Tongue (tissue), 2 donors: Measurements from ENCODE around the gene SRGAP1. TPM values are rescaled to one million over a fixed set of nuclear protein-coding genes. Genes with fewer than 3 reads are reported as not detected.

Experiments used
- DNase-seq: peaks from one replicate; pipeline ENCODE4 v3.0.0-alpha.2; 2015
- total RNA-seq: library from RNA; depleted of rRNA; stranded (reverse); fragments of >200 nt; gene quantifications from one replicate; pipeline ENCODE4 v1.2.3, GENCODE V29; 2014

The SRGAP1 gene
- 6.1 TPM for total RNA-seq

DNA sequence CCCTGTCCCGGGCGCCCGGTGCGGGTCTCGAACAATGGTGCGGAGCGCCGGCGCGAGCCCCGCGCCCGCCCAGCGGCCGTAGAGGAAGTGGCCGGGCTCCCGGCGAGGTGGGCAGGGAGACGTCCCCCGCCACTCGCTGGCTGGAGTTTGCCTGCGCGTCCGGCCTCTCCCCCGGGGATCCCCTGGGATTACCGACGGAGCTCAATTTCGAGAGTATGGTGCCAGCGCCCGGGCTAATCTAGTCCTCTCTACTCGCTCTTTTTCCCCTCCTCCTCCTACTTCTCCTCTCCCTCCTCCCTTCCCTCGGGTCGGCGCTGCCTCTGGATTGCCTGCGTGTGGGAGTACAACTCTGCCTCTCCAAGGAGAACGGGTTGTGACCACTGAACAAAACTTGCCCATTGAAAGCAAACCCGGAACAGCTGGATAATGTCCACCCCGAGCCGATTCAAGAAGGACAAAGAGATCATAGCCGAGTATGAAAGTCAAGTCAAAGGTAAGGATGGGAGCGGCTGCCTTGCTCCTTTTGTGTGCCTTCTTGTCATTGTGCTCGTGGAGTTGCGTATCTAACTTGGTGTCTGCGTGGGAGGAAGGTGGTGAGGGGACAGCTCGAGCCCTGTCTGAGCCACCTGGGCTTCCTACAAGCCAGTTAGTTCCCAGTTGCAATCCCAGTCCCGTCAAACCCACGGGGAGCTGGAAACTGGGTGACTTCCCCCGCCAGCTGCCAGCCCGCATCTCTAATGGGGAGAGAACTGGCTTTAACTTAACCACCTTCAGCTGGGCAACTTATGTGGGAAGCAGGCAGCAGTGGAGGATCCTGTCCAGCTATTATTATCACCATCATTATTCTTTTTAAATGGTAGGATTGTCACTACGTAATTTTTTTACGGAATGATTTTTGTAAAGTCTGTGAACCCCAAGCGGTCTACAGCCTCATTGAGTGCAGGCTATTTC lies at the start of gene SRGAP1:
Gene SRGAP1, plus strand, starts transcription at position 310 of the 951 bp plus-strand sequence. Its CDS starts 117 bp downstream, at position 427.
- DNase-seq = peak; percentile 87

DNA sequence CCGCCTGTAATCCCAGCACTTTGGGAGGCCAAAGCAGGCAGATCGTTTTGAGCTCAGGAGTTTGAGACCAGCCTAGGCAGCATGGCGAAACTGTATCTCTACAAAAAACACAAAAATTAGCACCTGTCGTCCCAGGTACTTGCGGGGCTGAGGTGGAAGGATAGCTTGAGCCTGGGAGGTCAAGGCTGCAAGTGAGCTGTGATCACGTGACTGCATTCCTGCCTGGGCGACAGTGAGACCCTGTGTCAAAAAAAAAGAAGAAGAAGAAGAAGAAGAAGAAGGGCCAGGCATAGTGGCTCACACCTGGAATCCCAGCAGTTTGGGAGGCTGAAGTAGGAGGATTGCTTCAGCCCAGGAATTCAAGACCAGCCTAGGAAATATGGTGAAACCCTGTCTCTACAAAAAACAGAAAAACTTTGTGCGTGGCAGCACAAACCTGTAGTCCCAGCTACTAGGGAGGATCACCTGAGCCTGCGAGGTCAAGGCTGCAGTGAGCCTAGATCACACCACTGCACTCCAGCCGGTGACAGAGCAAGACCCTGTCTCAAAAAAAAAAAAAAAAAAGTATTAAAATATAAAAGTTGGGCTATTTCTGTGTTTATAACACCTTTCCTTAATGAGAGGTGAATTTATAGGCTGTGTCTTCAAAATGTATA lies 49.3 kb upstream of the SRGAP1 start:
- DNase-seq = no peak

DNA sequence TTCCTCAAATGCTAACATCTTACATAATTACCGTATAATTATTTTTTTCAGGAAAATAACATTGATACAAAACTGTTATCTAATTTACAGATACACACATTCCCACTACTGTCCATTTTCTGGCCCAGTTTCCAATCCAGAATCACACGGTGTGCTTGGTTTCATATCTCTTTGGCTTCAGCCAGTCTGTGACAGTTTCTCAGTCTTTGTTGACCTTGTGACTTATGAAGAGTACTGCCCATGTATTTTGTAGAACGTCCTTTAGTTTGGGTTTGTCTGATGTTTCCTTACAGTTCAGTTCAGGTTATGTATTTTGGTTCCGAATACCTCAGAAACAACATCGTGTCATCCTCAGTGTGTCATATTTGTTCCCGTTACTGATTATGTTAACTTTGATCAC lies 48.6 kb upstream of the SRGAP1 start:
- no peak for DNase-seq

DNA sequence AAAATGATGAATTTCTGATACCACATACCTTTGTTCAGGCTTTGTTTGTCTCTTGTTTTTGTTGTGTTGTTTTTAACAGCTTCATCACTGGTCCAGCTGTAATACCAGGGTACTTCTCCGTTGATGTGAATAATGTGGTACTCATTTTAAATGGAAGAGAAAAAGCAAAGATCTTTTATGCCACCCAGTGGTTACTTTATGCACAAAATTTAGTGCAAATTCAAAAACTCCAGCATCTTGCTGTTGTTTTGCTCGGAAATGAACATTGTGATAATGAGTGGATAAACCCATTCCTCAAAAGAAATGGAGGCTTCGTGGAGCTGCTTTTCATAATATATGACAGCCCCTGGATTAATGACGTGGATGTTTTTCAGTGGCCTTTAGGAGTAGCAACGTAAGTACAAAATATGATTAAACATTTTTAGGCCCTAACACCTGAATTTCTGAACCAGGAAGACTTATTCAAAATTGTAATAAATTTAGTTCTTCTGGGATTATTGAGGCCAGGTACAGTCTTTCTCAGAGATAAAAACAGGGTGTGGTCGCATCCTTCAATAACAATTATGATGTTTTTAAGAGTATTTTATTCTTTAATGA lies 42.4 kb upstream of the SRGAP1 start:
- DNase-seq = peak; percentile 51

DNA sequence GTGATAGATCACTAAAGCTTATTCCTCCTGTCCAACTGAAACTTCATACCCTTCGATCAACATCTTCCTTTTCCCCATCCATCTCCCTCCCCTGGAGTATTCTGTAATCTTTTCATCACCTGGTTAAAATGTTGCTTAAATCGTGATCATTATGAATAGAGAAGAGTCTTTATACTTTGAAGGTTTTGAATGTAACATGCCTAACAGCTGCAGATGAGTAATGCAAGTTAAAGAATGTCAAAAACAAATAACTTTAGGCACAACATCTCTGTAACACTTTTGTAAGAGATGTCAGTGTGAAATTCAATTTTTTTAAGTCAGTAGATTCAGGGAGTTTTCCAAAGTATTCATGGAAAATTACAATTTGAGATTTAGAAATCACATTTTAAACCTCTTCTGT lies 39.8 kb upstream of the SRGAP1 start:
- DNase-seq = no peak

DNA sequence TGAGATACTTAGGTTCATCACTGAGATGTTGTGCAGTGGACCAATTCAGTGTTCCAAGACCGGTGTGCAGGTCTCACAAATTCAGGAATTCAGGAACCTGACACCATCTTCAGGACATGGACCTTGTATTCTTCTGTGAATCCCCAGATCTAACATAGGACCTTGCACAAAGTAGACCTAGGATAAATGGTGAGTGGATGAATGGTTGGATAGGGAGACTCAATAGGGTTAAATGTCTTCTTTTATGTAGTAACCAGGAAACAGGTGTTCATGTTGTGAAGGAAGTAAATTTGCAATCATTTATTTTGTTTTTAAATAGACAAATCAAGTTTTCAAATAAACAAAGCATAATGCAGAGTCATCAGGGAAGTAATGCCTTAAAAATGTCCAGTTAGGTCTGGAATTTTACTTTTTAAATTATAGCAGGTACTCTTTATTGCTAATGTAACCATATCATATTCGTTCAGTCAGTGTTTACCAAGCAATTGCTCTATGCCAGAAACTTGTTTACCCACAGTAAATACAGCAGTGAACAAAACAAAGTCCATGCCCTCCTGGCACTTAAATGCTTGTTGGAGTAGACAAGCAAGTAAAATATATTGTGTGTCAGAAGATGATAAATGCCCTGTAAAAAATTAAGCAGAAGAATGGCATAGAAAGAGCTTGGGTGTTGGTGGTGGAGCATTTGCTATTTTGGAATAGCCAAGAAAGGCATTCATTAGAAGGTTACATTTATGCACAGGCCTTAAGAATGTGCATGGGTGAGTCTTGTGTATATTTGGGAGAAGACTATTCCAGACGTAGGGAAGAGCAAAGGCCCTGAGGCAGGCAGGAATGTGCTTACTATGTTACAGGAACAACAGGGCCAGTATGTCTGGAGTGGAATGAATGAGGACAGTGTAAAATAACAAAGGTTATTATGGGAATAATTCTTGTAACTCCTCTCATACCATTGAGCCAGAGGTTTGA lies 38.5 kb upstream of the SRGAP1 start:
- DNase-seq = no peak

DNA sequence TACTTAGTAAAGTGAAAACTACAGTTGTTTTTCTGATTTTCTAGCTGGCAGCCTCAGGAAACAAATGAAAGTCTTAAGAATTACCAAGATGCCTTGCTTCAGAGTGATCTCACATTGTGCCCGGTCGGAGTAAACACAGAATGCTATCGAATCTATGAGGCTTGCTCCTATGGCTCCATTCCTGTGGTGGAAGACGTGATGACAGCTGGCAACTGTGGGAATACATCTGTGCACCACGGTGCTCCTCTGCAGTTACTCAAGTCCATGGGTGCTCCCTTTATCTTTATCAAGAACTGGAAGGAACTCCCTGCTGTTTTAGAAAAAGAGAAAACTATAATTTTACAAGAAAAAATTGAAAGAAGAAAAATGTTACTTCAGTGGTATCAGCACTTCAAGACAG lies 35.9 kb upstream of the SRGAP1 start:
- no peak for DNase-seq

DNA sequence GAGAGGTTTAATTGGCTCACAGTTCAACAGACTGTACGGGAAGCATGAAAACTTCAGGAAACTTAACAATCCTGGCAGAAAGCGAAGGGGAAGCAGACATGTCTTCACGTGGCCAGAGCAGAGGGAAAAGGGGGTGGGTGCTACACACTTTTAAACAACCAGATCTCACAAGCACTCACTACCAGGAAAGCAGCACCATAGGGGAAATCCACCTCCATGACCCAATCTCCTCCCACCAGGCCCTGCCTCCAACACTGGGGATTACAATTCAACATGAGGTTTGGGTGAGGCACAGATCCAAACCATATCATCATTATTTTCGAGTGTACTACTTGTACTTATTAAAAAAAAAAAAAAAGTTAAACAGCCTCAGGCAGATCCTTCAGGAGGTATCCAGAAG lies 34.9 kb upstream of the SRGAP1 start:
- no peak for DNase-seq

DNA sequence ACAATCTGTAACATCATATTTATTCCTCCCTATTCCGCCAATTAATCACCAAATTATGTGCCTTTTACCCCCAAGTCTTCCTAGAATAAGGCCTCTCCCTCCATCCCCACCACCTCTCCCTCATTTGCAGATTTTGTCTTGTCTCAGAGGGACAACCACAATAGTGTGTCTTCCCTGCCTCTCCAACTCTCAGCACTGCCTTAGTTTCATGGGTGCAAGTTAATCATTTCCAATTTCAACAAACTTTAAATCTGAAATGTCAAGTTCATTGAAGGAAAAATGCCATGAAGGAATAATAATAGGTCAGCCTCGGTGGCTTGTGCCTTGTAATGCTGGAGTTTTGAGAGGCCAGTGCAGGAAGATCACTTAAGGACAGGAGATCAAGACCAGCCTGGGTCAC lies 33.2 kb upstream of the SRGAP1 start:
- no peak for DNase-seq

DNA sequence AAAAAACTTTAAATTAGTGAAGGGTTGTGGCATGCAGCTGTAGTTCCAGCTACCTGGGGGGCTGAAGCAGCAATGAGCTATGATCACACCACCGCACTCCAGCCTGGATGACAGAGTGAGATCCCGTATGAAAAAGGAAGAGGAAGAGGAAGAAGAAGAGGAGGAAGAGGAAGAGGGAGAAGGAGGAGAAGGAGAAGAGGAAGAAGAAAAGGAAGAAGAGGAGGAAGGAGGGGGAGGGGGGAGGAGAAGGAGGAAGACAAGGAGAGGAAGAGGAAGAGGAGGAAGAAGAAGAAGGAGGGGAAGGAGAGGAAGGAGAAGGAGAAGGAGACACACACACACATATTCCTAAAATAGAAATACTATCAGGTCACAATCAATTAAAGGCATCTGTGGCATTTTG lies 32.7 kb upstream of the SRGAP1 start:
- no peak for DNase-seq

DNA sequence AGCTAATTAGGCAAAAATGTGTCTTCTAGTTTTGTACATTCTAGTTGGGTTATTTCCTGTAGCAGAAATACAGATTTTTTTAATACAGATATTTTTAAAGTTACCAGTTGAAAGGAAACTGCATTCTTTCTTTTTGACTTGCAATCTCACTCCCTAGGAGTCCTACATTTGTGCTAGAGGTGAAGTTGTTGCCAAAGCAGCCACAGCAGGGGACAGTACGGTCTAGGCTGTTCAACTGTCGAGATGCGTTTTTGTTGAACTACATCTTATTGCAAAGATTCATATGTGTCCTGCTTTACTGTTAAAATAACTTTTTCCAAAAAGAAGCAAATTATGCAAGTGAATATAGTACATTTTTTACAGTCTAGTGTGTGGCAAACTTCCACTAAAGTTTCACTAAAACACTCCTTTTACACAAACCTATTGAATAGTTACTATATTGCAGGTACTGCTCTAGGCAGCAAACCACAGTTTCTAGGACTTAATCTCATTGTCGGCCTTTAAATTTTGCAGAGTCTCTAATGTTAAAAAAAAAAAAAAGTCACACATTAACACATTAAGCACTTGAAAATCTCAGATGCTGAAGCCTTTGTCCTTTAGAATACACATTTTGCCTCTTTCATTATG lies 30.2 kb upstream of the SRGAP1 start:
- DNase-seq = no peak

DNA sequence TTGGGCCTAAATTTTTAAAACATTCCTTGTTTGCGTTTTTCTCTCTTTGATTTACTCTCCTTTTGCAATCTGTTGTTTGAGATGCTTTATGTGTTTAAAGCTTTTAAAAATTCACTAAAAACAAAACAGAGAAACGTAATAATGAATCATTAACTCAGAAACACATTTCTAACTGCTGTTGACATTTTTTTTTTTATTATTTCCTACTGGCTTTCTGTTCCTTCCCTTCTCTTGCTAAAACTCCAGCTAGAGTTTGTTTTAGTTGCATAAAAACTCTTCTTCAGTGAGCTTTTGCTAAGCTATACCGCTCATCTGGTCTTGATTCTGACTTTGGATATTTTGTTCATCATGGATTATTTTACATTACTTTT lies 29.0 kb upstream of the SRGAP1 start:
- no peak for DNase-seq

DNA sequence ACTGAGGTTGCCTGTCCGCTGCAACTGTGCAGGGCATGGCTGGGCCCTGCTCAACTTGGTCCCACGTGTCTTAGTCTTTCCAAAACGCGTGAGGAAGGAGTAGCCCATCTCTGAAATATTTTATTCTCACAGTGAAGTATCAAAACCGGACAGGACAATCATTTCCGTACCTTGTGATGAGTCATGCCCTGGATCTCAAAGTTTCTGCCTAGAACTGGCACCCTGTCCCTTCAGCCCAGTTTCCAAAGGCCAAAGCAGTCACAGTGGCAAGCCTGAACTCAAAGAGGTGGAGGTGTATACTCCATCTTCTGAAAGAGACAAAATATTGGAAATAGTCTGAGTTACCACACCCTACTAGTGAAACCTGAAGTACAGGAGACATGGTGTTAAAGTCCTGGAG lies 28.5 kb upstream of the SRGAP1 start:
- no peak for DNase-seq

DNA sequence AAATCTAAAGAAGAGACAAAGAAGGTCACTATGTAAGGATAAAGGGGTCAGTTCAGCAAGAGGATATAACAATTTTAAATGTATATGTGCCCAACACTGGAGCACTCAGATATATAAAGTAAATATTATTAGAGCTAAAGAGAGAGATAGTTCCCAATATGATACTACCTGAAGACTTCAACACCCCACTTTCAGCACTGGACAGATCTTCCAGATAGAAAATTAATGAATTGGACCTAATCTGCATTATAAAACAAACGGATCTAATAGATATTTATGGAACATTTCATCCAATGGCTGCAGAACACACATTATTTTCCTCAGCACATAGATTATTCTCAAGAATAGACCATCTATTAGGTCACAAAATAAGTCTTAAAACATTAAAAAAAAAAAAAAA lies 24.1 kb upstream of the SRGAP1 start:
- DNase-seq = no peak

DNA sequence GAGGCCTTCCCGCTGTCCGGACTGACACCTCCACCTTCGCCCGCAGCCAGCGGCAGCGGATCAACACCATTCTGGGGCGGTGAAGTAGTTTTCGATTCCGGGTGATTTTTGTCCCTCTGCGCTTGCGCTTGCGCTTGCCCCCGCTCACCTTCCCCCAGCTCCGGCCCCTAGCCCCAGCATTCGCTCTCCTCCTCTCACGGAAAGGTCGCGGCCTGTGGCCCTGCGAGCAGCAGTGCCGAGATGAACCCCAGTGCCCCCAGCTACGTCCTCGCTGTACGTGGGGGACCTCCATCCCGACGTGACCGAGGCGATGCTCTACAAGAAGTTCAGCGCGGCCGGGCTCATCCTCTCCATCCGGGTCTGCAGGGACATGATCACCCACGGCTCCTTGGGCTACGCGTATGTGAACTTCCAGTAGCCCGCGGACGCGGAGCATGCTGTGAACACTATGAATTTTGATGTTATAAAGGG lies 22.7 kb upstream of the SRGAP1 start:
- DNase-seq = peak; percentile 24

DNA sequence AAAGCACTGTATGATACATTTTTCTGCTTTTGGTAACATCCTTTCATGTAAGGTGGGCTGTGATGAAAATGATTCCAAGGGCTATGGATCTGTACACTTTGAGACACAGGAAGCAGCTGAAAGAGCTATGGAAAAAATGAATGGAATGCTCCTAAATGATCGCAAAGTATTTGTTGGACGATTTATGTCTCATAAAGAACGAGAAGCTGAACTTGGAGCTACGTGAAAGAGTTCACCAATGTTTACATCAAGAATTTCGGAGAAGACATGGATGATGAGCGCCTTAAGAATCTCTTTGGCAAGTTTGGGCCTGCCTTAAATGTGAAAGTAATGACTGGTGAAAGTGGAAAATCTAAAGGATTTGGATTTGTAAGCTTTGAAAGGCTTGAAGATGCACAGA lies 22.1 kb upstream of the SRGAP1 start:
- peak; percentile 13 for DNase-seq

DNA sequence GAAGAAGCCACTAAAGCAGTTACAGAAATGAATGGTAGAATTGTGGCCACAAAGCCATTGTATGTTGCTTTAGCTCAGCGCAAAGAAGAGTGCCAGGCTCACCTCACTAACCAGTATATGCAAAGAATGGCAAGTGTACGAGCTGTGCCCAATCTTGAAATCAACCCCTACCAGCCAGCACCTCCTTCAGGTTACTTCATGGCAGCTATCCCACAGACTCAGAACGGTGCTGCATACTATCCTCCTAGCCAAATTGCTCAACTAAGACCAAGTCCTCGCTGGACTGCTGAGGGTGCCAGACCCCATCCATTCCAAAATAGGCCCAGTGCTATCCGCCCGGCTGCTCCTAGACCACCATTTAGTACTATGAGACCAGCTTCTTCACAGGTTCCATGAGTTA lies 21.5 kb upstream of the SRGAP1 start:
- no peak for DNase-seq

DNA sequence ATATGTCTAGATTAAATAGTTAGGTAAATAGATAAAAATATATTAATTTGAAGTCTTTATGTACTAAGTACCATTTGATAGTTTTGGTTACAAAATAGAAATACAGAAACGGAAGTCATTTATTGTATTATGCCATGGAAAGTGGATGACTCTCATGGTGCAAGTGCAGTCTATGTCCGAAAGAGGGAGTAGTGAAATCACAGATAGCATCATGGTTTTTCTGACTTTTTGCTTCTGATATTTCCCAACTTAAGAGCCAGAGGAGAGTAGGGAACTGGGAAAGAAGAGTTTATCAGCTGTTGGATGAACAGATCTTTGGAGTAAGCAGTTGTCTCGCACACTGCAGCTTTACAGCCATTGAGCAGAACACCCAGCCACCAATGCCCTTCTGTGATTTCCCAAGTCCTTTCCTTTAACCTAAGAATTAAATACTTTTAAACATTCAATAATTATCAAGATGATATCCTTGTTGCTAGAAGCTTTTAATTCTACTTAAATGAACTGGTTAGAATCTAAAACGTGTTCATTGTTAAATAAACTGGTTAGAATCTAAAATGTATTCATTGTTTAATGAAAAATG lies 18.4 kb upstream of the SRGAP1 start:
- peak; percentile 78 for DNase-seq

DNA sequence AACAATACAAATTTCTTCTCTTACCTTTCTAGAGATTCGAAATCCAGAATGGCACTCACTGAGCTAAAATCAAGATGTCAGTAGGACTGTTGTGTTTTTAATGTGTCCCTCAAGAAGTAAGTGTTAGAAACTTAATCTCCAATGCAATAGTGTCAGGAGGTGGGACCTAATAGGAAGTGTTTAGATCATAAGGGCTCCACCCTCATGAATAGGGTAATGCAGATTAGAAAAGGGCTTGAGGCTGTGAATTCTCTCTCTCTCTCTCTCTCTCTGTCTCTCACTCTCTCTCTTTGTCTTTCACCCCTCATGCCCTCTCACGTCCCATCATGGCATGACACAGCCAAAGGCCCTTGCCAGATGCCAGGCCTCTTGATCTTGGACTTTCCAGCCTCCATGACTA lies 15.6 kb upstream of the SRGAP1 start:
- no peak for DNase-seq

DNA sequence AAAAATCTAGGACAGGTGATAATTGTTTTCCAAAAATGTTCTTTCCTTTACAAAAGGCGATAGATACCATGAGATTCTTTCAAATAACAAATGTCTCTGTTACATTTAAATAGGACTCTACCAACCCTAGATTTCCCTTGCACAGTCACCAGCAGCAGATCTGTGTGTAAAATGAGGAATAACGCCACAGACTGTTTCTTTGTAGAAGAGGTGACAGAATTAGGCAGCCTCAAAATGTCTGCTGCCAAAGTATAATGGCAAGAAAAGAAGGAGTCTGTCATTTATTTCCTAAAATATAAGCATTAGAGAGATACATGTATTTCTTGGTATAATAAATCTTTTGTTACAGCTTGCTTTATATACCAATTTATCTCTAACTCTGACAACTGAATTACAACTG lies 8.5 kb upstream of the SRGAP1 start:
- no peak for DNase-seq

DNA sequence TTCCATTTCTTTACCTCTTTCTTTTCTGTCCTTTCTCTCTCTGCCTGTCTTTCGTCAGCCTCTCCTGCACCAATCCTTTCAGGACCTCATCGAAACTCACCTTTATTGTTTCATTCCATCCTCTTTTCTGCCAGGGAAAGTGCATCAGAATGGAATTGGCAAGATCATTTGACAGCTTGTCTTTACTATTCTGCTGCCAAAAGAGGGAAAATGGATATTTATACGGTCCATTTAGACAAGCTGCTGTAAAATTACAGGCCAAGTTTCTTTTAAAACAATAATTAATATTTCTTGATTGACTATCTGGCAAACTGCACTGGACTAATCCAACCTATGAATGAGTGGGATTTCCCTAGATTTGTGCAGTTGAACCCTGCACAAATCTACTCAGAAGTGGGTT lies 7.6 kb upstream of the SRGAP1 start:
- DNase-seq = no peak
